ENCODE results near the gene TMEM117. TPM values are rescaled to one million over a fixed set of nuclear protein-coding genes. Genes with fewer than 3 reads are reported as not detected.

Gene TMEM117
- total RNA-seq (2014; rRNA removed; shearing (Covaris generic)): 0.95 and 2.3 TPM in 2 replicates
- 6.4 and 7.1 TPM in 2 replicates for total RNA-seq (2022)
- Bru-seq, nascent RNA: percentile 58 among the genes with signal in this experiment
- percentile 54 among the genes with signal in this experiment for BruChase-seq, experiment 1, labeled RNA remaining after a 6-hour chase
- BruChase-seq, experiment 2, labeled RNA remaining after a 2-hour chase: percentile 60 among the genes with signal in this experiment
- long read RNA-seq, transcript TMEM117-201 (8 exons, 2,758 nt): major isoform, 6 of 9 reads
- long read RNA-seq, partial matches to known transcripts: 1 of 9 reads
- long read RNA-seq, other reads (novel, unspliced or antisense): 1 of 9 reads

DNA sequence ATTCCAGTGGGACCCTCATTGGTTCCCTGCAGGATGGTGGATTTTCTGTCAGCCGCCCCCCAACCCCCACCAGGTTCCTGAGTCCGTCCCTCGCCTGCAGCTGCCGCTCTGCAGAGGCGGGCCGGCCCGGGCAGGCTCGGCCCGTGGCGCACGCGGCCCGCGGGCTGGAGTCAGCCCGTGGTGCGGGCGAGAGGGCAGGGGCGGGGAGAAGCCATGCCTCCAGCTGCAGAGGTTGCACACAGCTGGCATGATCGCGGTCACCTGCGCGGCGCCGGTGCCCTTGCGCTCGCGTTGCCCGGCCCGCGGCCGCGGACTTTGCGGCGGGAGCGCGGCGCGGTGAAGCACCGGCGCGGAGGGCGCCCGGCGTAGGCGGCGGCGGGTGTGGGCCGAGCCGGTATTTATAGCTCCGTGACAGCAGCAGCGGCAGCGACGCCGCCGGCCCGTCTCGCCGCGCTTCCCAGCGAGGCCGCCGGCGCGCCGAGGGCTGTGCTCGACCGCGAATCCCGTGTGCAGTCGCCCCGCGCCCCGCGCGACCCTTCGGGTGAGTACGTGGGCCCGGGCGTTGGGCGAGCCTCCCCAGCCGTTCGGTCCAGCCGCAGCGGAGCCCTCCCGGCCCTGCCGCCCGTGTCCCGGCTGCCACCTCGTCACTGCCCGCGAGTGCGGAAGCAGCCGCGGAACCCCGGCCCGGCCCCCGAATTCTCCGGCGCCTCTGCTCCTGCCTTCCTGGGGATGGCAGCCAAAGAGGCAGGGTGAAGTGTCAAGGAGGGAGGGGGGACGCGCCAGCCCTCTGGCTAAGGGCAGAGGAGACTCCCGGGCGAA lies at the start of gene TMEM117:
TSS of gene TMEM117 (plus strand) at position 426 of the 819 bp plus-strand sequence.
- H3K27ac ChIP-seq (ENCODE audit: low read depth, low read length, poor library complexity, severe bottlenecking): peak within 1 kb of the TSS; percentile 28
- no peaks in the 10 kb centered on the region for H3K36me3 ChIP-seq (ENCODE audit: insufficient read depth, low read length)
- H3K9me3 ChIP-seq (ENCODE audit: low read length): no peaks in the 10 kb centered on the region
- H3K9me2 ChIP-seq (ENCODE audit: insufficient read depth, low read length): no peaks in the 10 kb centered on the region
- CTCF ChIA-PET (ENCODE audit: unreplicated experiment): interaction anchor here (0.5 to 0.6 kb wide), 2 partner anchors 34 to 59 kb away, joined by 3 to 4 read pairs; no protein-coding TSS in a partner anchor
- BruUV-seq (replicated peaks): no TSS peak
- intact Hi-C loops (cut with micrococcal nuclease; ENCODE audit: unreplicated experiment): loop anchor here (1.0 to 2.0 kb wide), 2 partner anchors 30 to 77 kb away; partner anchors contain the start of genes IRAK4, PUS7L and TWF1
- H3K4me3 ChIP-seq (ENCODE audit: low read depth, low read length, poor library complexity, severe bottlenecking): peak within 1 kb of the TSS; percentile 83
- DNase-seq (ENCODE audit: low spot score): peak; percentile 61
- H3K4me2 ChIP-seq (ENCODE audit: low read length): peak within 1 kb of the TSS; percentile 74
- peaks cover 14% of the 10 kb centered on the region for H3K4me1 ChIP-seq (ENCODE audit: insufficient read depth, low read length, poor library complexity, severe bottlenecking)
- no peaks in the 10 kb centered on the region for H3K79me2 ChIP-seq (ENCODE audit: insufficient read depth, low read depth, low read length)
- peak within 1 kb of the TSS; percentile 97 for H2AFZ ChIP-seq (ENCODE audit: low read length)
- POLR2A ChIA-PET: interaction anchor here (1.3 to 5.8 kb wide), 5 partner anchors 17 to 77 kb away, joined by 3 to 42 read pairs (median 4); partner anchors contain the start of genes IRAK4, PUS7L and TWF1
- no peaks in the 10 kb centered on the region for H4K20me1 ChIP-seq (ENCODE audit: insufficient read depth, low read length)
- no peak for TF ChIP-seq EZH2phosphoT487 (IDR thresholded peaks at IDR 0.05; ENCODE audit: borderline replicate concordance, low read depth, low read length)
- TF ChIP-seq, protein P1, sequence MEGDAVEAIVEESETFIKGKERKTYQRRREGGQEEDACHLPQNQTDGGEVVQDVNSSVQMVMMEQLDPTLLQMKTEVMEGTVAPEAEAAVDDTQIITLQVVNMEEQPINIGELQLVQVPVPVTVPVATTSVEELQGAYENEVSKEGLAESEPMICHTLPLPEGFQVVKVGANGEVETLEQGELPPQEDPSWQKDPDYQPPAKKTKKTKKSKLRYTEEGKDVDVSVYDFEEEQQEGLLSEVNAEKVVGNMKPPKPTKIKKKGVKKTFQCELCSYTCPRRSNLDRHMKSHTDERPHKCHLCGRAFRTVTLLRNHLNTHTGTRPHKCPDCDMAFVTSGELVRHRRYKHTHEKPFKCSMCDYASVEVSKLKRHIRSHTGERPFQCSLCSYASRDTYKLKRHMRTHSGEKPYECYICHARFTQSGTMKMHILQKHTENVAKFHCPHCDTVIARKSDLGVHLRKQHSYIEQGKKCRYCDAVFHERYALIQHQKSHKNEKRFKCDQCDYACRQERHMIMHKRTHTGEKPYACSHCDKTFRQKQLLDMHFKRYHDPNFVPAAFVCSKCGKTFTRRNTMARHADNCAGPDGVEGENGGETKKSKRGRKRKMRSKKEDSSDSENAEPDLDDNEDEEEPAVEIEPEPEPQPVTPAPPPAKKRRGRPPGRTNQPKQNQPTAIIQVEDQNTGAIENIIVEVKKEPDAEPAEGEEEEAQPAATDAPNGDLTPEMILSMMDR (conservative IDR thresholded peaks at IDR 0.05; ENCODE audit: low read length): no peak

DNA sequence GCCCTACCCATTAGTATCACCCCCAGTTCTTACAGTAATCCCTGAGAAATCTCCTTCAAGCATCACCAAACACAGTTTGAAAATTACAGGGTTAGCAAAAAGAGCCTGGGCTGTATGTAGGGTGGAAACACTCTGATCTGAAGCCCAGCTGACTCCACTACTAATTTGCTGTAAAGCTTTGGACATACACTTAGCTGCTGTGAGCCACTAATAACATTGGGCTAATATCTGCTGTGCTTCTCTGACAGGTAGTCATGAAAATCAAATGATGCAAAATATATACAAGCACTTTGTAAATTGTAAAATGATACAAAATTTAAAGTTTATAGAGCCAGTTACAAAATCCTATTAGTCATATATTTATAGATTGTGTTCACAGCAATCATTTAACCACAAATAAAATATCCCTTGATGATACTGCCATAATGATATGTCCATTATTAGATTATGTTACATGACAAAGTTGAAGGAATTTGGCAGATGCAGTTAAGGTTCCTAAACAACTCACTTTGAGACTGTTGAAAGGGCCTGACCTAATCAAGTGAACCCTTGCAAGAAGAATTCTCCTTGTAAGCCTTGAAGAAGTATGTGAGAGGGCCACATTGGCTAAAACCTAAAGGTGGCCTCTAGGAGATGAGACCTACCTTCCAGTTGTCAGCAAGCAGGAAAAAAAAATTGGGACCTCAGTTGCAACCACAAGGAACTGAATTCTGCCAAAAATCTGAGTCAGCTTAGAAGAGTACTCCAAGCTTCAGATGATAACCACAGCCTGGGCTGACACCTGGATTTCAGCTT lies 48.8 kb upstream of the TMEM117 start:
- no peak overlapping the region for H3K27ac ChIP-seq (ENCODE audit: low read depth, low read length, poor library complexity, severe bottlenecking)
- ChIA-PET CTCF (ENCODE audit: unreplicated experiment) (no interaction called here), POLR2A (interaction anchor here (0.8 to 1.8 kb wide), 6 partner anchors 9 to 160 kb away, joined by 3 to 9 read pairs (median 3); no protein-coding TSS in a partner anchor)
- TF ChIP-seq, protein P1 (conservative IDR thresholded peaks at IDR 0.05; ENCODE audit: low read length): no peak
- no peak for TF ChIP-seq EZH2phosphoT487 (IDR thresholded peaks at IDR 0.05; ENCODE audit: borderline replicate concordance, low read depth, low read length)
- H3K4me1 ChIP-seq (ENCODE audit: insufficient read depth, low read length, poor library complexity, severe bottlenecking): no peaks in the 10 kb centered on the region
- intact Hi-C loops (cut with micrococcal nuclease; ENCODE audit: unreplicated experiment): no loop called here
- no peaks in the 10 kb centered on the region for H4K20me1 ChIP-seq (ENCODE audit: insufficient read depth, low read length)
- no peak overlapping the region for H2AFZ ChIP-seq (ENCODE audit: low read length)
- DNase-seq (ENCODE audit: low spot score): no peak
- BruUV-seq (replicated peaks): TSS peak; percentile 36
- no peaks in the 10 kb centered on the region for H3K9me3 ChIP-seq (ENCODE audit: low read length)
- H3K4me2 ChIP-seq (ENCODE audit: low read length): no peak overlapping the region
- H3K9me2 ChIP-seq (ENCODE audit: insufficient read depth, low read length): no peaks in the 10 kb centered on the region
- H3K79me2 ChIP-seq (ENCODE audit: insufficient read depth, low read depth, low read length): no peaks in the 10 kb centered on the region
- peaks cover 60% of the 10 kb centered on the region for H3K36me3 ChIP-seq (ENCODE audit: insufficient read depth, low read length)
- H3K4me3 ChIP-seq (ENCODE audit: low read depth, low read length, poor library complexity, severe bottlenecking): no peak overlapping the region

Data from OCI-LY7 (cell line).